HepG2 (cell line): Measurements from ENCODE around the gene ONECUT2. TPM values are rescaled to one million over a fixed set of nuclear protein-coding genes. Genes with fewer than 3 reads are reported as not detected.
A peak's percentile ranks its signal among the peaks of the same experiment; 100 is the strongest.

Experiments used
- ATF1 ChIP-seq: IDR thresholded peaks from 2 replicates; pipeline ENCODE4 v1.6.1; 2016; ENCODE audit warnings: mild to moderate bottlenecking, control low read depth
- EZH2 ChIP-seq: conservative IDR thresholded peaks from 2 replicates; pipeline ENCODE4 v1.6.1; 2012; ENCODE audit warnings: mild to moderate bottlenecking, low read depth, low read length, moderate library complexity
- JDP2 ChIP-seq: sonication (generic); formaldehyde crosslinking; IDR thresholded peaks from 2 replicates; pipeline ENCODE4 v1.8.1; 2022; ENCODE audit warnings: missing genetic modification reagents, borderline replicate concordance
- PHF21A ChIP-seq: sonication (generic); formaldehyde crosslinking; IDR thresholded peaks from 2 replicates; pipeline ENCODE4 v1.5.0; 2020; ENCODE audit warnings: mild to moderate bottlenecking, missing genetic modification reagents
- SRF ChIP-seq: IDR thresholded peaks from 2 replicates; pipeline ENCODE4 v1.6.1; 2011; ENCODE audit warnings: mild to moderate bottlenecking, low read depth, low read length, moderate library complexity
- THRA ChIP-seq: sonication (generic); formaldehyde crosslinking; IDR thresholded peaks from 2 replicates; pipeline ENCODE4 v1.4.0; 2020; ENCODE audit warnings: missing genetic modification reagents, borderline replicate concordance
- ZBTB26 ChIP-seq: IDR thresholded peaks from 2 replicates; pipeline ENCODE4 v1.6.1; 2016; ENCODE audit warnings: missing compliant biosample characterization, missing genetic modification reagents, borderline replicate concordance
- ZBTB7A ChIP-seq: sonication (generic); formaldehyde crosslinking; IDR thresholded peaks from 2 replicates; pipeline ENCODE4 v1.8.0; 2022; ENCODE audit warnings: mild to moderate bottlenecking, missing genetic modification reagents
- ZNF276 ChIP-seq: sonication (generic); formaldehyde crosslinking; IDR thresholded peaks from 2 replicates; pipeline ENCODE4 v1.4.0; 2020; ENCODE audit warnings: mild to moderate bottlenecking, low read depth, missing genetic modification reagents
- ZSCAN29 ChIP-seq: sonication (generic); formaldehyde crosslinking; conservative IDR thresholded peaks from 2 replicates; pipeline ENCODE4 v1.4.0; 2020; ENCODE audit warnings: mild to moderate bottlenecking, missing genetic modification reagents
- polyA plus RNA-seq, 8 experiments: library from polyadenylated mRNA; depleted of rRNA in 3 of 8; stranded (reverse) in 7 of 8; unstranded in 1 of 8; fragments of >200 nt; fragmentation: Illumina TruSeq in 4 of 8; extraction: Trizol in 4 of 8; gene quantifications; 2 replicates each; pipeline versions ENCODE4 v1.2.1 to v1.2.3, GENCODE V29; 2011 to 2016; ENCODE audit warnings: low read depth in 4 of 8, missing spikeins in 1 of 8, mixed read lengths in 1 of 8; ENCODE audit not compliant: insufficient read depth in 1 of 8
- total RNA-seq, 5 experiments: library from RNA; depleted of rRNA; stranded (reverse); fragments of >200 nt; fragmentation: Illumina TruSeq; extraction: Trizol; gene quantifications; 2 replicates each; pipeline ENCODE4 v1.2.3, GENCODE V29; 2016; ENCODE audit warnings: low read depth in 1 of 5

Gene ONECUT2
- total and polyA plus RNA-seq, 2 of the 13 experiments (the other 11 are each of a cell fraction or from before 2014, with no cell fraction given): 3.0 to 3.2 TPM

- TF ChIP-seq ZBTB26 (no peak), THRA (CRISPR knock-in tag) (peak; percentile 3; the same call in 1 of the 2 replicates), EZH2 (no peak), ATF1 (CRISPR knock-in tag) (no peak), PHF21A (CRISPR knock-in tag) (peak; percentile 62), JDP2 (CRISPR knock-in tag) (no peak), ZBTB7A (CRISPR knock-in tag) (peak; percentile 65; the same call in 1 of the 2 replicates), ZSCAN29 (0 out of 2 replicates have a peak, but pooled peaks have one; percentile 52), SRF (no peak), ZNF276 (CRISPR knock-in tag) (no peak)
- TF ChIP-seq, all 625 proteins: peak for 97
Observed at GRCh38 chr18:57445488-57446319, 10.5 kb downstream of the ONECUT2 start (continued).
